T-helper 2 cell treated with Interferon-gamma antibody and Interleukin-4, amounts not matched to agents 100 ng/mL and 5 ng/mL, for 36 hours (primary cell): Measurements from ENCODE around the gene CCDC170. TPM values are rescaled to one million over a fixed set of nuclear protein-coding genes. Genes with fewer than 3 reads are reported as not detected.
"Not testable (repeated sequence)": the region's sequence is repeated elsewhere in the genome, so short reads cannot be mapped to it uniquely, and the experiment has no call there.

Experiments used
- intact Hi-C: fragments of 100-400 bp; cut with micrococcal nuclease; formaldehyde crosslinking; loops from one replicate; pipeline ENCODE4 v1.15.1; 2023
- total RNA-seq: library from RNA; stranded (reverse); gene quantifications from 2 replicates; pipeline ENCODE4 v1.2.3, GENCODE V29; 2022

CCDC170 gene
- total RNA-seq, 1 donor from 2014 or later = not detected

- intact Hi-C loops = no loop called here
These were observed 50.6 kb downstream of the CCDC170 start for GRCh38 chr6:151544453-151544852.

GRCh38 chr6:151544884-151545283 is 51.1 kb downstream of the CCDC170 start:
- intact Hi-C loops = not testable (repeated sequence)

- intact Hi-C loops = no loop called here
These were observed 53.3 kb downstream of the CCDC170 start for GRCh38 chr6:151546941-151547659.

- intact Hi-C loops = no loop called here
These were observed 54.4 kb downstream of the CCDC170 start for GRCh38 chr6:151548201-151548600.

- intact Hi-C loops = no loop called here
These were observed 56.0 kb downstream of the CCDC170 start for GRCh38 chr6:151549790-151550189.

- intact Hi-C loops = no loop called here
These were observed 56.8 kb downstream of the CCDC170 start for GRCh38 chr6:151550618-151551017.

GRCh38 chr6:151551223-151551857 is 57.5 kb downstream of the CCDC170 start:
- intact Hi-C loops = no loop called here

- intact Hi-C loops = no loop called here
These were observed 59.8 kb downstream of the CCDC170 start for GRCh38 chr6:151553416-151554165.

- intact Hi-C loops = no loop called here
These were observed 67.4 kb downstream of the CCDC170 start for GRCh38 chr6:151561238-151561637.

- intact Hi-C loops = no loop called here
These were observed 70.8 kb downstream of the CCDC170 start for GRCh38 chr6:151564654-151565053.

- intact Hi-C loops = no loop called here
These were observed 72.1 kb downstream of the CCDC170 start for GRCh38 chr6:151565940-151566339.

GRCh38 chr6:151566557-151566956 is 72.7 kb downstream of the CCDC170 start:
- intact Hi-C loops = no loop called here

GRCh38 chr6:151576633-151577032 is 82.8 kb downstream of the CCDC170 start:
- intact Hi-C loops = no loop called here

GRCh38 chr6:151577257-151577656 is 83.4 kb downstream of the CCDC170 start:
- intact Hi-C loops = no loop called here

- intact Hi-C loops = no loop called here
These were observed 91.9 kb downstream of the CCDC170 start for GRCh38 chr6:151585741-151586140.

GRCh38 chr6:151589667-151590066 is 95.8 kb downstream of the CCDC170 start:
- intact Hi-C loops = no loop called here

GRCh38 chr6:151590742-151591141 is 96.9 kb downstream of the CCDC170 start:
- intact Hi-C loops = no loop called here

- intact Hi-C loops = no loop called here
These were observed 98.8 kb downstream of the CCDC170 start for GRCh38 chr6:151592449-151593159.

- intact Hi-C loops = no loop called here
These were observed 115.5 kb downstream of the CCDC170 start for GRCh38 chr6:151609146-151609902.

GRCh38 chr6:151610326-151610725 is 116.5 kb downstream of the CCDC170 start:
- intact Hi-C loops = no loop called here

- intact Hi-C loops = no loop called here
These were observed 120.8 kb downstream of the CCDC170 start for GRCh38 chr6:151614630-151615029.
